GM18867 (cell line): ENCODE measurements around the gene CBX2.

ENCODE experiments used
- ATAC-seq: cut with Tn5 transposase; IDR thresholded peaks from one replicate; pipeline ENCODE4 v1.9.1; 2021; ENCODE audit warnings: mild to moderate bottlenecking, moderate library complexity; ENCODE audit not compliant: unreplicated experiment

Gene CBX2

GRCh38 chr17:79811011-79811867, 33.3 kb downstream of the CBX2 start:
- no peak for ATAC-seq

- no peak for ATAC-seq
Measured at GRCh38 chr17:79811868-79812352, 34.0 kb downstream of the CBX2 start.

GRCh38 chr17:79812353-79813258, 34.7 kb downstream of the CBX2 start:
- ATAC-seq, result no peak

- no peak for ATAC-seq
Measured at GRCh38 chr17:79813297-79814126, 35.6 kb downstream of the CBX2 start.

GRCh38 chr17:79814127-79814973, 36.4 kb downstream of the CBX2 start:
- ATAC-seq, result no peak

GRCh38 chr17:79814974-79815835, 37.3 kb downstream of the CBX2 start:
- ATAC-seq, result no peak

- ATAC-seq, result no peak
Measured at GRCh38 chr17:79815836-79816461, 38.0 kb downstream of the CBX2 start.

GRCh38 chr17:79818026-79818758, 40.2 kb downstream of the CBX2 start:
- no peak for ATAC-seq

- no peak for ATAC-seq
Measured at GRCh38 chr17:79819085-79819484, 41.1 kb downstream of the CBX2 start.

- ATAC-seq, result no peak
Measured at GRCh38 chr17:79819534-79820276, 41.8 kb downstream of the CBX2 start.

DNA sequence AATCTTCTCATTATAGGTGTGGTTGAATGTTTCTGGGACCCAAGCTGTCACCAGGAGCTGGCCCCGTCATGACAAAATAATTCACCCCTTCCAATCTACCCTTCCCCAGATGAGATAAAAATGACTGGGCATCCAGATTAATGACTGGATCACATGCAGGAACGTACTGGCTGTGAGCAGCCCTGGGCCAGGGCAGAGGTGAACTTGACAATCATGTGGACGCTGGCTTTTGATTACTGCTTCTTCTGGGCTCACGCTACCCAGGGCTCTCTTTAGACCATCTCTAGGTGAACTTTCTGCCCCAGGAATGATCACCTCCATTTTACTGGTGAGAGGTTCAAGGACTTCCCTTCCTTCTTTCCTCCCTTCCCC, 43.0 kb downstream of the CBX2 start:
- ATAC-seq, result no peak

DNA sequence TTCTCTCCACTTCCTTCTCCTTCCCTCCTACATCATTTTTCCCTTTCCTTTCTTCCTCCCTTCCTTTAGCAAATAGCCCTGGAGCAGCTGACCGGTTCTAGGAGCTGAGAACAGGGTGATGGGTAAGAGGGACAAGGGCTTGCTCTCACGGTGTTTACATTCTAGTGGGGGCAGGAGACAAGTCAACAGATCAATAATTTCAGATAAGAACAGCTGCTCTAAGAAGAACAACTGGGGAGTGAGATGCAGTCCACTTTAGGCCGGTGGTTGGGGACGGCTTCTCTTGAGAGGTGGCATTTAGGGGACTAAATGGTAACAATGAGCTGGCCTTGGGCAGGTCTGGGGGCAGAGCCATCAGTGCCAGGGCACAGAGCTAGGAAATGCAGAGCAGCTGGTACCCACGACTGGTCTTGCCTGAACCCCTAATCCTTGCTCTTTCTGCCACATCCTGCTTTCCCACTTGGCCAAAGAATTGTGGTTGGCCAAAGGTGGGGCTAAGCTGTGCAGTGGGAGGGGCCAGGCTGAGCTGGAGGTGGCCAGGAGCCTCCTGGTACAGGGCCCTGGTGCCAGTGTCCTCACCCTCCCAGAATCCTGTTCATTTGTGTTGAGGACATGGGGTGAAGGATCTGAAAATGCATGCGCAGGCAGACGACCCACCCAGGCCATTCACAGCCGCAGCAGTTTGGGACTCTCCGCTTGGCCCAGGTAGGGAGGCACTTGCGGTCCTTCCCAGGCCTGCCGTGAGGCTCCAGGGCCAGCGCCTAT, 43.6 kb downstream of the CBX2 start:
- ATAC-seq, result no peak

DNA sequence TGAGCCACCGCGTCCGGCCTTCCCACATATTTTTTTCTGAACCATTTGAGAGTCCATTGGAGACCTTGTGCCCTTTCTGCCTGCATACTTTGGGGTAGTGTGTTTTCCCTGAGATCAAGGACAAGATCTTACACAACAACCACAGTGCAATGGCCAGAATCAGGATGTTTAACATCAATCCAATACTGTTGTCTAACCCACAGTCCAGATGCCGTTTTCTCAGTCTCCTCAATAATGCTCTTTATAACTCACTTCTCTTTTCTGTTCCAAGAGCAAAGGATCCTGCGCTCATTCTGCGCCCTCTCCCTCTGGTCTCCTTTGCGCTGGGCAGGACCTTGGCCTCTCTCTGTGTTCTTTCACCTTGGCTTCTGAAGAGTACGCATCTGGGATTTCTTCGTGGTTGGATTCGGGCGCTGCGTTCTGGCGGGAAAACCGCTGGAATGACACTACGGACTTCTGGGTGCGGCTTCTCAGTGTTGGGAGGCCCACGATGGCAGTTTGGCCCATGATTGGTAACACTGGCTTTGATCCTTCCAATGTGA, 44.7 kb downstream of the CBX2 start:
- no peak for ATAC-seq

DNA sequence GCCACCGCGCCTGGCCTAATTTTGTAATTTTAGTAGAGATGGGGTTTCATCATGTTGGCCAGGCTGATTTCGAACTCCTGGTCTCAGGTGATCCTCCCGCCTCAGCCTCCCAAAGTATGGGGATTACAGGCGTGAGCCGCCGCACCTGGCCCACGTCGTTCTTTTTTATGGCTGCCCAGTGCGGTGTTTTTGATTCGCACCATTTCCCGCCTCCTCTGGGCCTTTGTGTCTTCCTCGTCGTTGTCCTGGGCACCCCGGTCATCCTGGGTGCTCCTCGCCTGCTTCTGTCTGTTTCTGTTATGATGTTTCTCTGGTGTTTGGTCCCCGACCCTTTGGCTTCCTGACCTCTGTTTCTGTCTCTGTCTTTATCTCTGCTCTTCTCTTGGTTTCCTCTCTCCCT, 46.3 kb downstream of the CBX2 start:
- no peak for ATAC-seq

GRCh38 chr17:79824893-79825579, 47.1 kb downstream of the CBX2 start:
- ATAC-seq, result no peak

GRCh38 chr17:79825580-79825921, 47.6 kb downstream of the CBX2 start:
- no peak for ATAC-seq
